ENCODE results near the gene MAPK12. TPM values are rescaled to one million over a fixed set of nuclear protein-coding genes. Genes with fewer than 3 reads are reported as not detected.
"Not testable (repeated sequence)": the region's sequence is repeated elsewhere in the genome, so short reads cannot be mapped to it uniquely, and the experiment has no call there.

MAPK12 gene
- total RNA-seq, 1 experiment from 2014 or later: 33.3 TPM

- DNase-seq (ENCODE audit: low spot score): no peak
Measured at GRCh38 chr22:50282361-50283155, 21.1 kb upstream of the MAPK12 start.

- no peak for DNase-seq (ENCODE audit: low spot score)
Measured at GRCh38 chr22:50281957-50282356, 20.5 kb upstream of the MAPK12 start.

- no peak for DNase-seq (ENCODE audit: low spot score)
Measured at GRCh38 chr22:50281384-50281760, 19.9 kb upstream of the MAPK12 start.

- DNase-seq (ENCODE audit: low spot score): no peak
Measured at GRCh38 chr22:50280708-50281383, 19.4 kb upstream of the MAPK12 start.

DNA sequence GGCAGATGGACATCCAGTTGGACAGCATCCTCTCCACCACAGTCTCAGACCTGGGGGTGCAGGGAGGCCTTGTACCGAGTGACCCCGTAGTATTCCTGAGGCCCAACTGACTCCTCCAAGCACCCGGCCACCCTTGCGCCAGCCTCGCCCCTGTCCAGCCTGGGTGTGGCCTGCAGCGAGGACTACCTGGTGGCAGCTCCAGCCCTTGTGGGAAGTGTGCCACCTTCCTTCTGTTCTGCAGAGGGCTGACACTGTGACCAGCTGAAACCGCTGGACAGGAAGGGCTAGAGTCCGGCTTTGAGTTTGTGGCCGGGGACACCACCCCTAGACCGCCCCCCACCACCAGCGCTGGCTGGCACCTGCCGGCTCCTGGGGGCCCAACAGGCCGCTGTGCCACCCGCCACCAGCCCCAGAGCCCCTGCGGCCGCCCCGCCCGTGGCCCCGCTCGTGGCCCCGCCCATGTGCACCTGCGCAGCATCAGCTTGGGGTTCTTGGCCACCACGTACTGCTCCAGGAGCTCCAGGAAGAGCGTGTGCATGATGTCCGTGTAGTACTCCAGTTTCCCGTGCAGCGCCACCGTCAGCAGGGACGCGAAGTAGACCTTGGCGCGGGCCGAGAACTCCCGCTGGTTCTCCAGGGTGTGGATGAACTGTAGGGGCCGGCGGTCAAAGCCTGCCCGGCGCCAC lies 18.7 kb upstream of the MAPK12 start:
- no peak for DNase-seq (ENCODE audit: low spot score)

DNA sequence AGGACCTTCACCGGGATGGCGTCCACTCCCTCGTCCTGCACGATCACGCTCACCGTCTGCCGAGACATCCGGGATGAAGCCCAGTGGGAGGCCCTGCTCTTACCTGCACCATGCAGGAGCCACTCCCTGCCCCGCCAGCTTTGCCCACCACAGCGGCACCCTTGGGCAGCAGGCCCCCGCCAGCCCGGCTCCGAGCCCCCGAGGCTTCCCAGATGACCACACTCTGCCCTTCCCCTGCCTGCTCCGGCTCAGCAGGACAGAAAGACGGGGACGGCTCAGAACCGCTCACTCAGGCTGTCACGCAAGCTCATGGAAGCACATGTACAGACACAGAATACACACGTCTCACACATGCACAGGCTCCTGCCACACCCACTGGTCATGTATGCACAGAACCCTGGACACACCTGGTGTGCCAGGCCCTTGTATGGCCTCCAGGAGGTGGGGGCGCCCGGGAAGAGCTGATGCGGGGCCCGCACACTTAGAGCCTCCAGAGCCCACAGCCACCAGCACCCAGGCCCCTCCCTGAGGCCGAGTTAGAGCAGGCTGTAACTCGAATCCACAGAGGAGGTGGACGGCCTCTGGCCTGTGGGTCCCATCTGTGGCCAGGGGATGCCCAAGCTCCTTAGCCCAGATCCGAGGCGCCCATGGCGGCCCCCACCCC lies 17.6 kb upstream of the MAPK12 start:
- no peak for DNase-seq (ENCODE audit: low spot score)

DNA sequence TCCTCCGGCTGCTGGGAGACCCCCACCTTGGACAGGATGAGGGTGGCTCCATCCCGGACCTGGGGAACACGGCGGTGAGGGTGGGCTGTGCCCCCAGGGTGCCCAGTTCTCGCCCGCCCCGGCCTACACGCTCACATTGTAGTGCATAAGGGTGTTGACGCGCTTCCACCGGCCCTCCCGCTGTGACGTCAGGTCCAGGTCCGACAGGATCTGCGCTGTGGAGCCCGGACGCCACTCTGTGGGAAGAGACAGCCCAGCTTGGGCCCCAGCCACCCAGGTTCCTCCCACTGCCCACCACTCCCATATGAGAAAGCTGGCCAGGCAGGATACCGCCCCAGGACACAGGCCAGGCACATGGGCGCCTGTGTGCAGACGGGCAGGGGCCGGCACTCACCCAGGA lies 17.0 kb upstream of the MAPK12 start:
- DNase-seq (ENCODE audit: low spot score): no peak

DNA sequence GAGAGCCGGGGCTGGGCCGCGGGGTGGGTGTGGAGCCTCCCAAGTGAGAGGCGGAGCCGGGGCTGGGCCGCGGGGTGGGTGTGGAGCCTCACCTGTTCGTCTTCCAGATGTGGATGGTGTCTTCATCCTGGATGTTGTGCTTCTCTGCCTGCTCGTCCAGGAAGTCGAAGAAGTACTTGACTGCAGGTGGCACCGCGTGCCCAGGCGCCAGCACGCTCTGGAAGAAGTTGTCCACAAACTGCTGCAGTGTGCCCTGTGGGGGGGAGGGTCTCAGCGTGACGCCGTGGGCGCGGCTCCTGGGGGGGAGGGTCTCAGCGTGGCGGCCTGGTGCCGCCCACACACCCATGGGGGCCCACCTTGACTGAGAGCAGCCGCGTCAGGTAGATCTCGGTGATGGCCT lies 16.3 kb upstream of the MAPK12 start:
- DNase-seq (ENCODE audit: low spot score): no peak

DNA sequence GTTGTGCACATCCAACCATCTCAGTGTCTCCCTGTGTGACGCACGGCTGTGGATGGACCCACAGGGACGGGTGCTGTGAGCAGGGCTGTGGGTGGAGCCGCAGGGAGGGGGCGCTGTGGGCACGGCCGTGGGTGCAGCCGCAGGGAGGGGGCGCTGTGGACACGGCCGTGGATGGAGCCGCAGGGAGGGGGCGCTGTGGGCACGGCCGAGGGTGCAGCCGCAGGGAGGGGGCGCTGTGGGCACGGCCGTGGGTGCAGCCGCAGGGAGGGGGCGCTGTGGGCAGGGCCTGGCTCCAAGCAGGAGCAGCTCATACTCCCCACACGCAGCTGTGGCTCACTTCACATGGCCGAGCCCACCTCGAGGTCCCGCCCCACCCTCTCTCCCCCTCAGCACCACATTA lies 14.7 kb upstream of the MAPK12 start:
- no peak for DNase-seq (ENCODE audit: low spot score)

DNA sequence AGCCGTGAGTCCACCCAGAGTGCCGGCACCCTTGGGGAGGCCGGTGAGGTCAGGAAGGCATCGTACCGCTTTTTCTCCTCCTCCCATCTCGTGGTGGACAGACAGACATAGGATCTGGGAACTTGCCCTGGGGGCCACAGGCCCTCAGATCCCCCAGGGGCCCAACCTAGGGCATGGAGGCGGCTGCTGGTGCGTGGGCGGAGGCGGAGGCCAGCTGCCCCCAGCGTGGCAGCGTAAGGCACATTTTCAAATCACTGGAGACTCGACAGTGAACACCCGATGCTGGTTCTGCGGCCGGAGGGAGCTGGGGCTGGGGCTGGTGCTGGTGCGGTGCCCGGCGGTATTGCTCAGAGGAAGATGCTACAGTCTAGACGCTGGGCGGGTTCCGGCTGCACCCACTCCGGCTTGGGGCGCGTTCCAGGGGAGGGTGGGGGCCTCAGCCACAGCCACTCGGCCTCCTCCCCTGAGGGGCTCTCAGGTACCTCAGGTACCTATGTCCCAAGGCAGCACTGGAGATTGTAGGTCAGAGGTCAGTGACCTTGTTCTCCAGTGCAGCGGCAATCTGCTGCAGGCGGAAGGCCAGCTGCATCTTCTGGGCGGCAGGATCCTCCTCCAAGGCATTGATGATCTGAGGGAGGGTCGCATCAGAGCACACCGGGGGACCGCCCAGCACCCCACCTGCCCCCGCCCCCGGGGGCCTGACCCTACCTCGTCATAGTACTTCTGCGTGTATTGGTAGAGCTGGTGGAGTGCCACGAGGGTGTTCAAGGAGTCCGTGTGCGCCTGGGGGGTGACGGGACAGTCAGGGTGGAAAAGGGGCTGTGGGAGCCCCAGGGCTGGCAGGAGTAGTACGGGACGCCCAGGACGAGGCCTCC lies 13.9 kb upstream of the MAPK12 start:
- DNase-seq (ENCODE audit: low spot score): no peak

DNA sequence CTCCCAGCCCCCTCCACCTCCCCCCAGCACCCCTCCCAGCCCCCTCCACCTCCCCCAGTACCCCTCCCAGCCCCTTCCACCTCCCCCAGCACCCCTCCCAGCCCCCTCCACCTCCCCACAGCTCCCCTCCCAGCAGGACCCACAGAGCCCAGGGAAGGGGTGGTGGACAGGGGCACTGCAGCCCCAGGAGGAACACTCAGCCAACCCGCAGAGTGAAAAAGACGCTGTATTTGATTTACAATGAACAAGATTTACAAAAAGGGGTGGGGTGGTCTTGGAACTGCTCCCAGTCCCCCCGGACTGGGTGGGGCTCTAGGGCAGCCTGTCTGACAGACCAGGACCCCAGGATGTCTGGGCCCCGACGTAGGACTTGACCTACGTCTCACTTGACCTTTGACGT lies 13.3 kb upstream of the MAPK12 start:
- DNase-seq (ENCODE audit: low spot score): no peak

DNA sequence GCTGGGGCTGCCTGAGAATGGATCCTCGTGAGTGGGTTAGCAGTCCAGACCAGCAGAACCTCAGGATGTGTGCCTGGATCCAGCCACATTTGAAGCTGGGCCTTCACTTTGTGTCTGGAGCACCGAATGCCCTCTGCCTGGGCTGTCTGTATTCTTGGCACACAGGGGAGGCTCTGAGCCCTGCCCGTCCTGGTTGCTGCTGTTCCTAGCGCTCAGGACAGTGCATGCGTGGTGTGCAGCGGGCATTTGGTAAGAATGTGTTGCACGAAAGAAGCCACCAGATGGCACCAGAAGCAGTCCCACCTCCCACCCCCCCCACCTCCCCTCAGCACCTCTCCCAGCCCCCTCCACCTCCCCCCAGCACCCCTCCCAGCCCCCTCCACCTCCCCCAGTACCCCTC lies 12.8 kb upstream of the MAPK12 start:
- peak; percentile 44 for DNase-seq (ENCODE audit: low spot score)

GRCh38 chr22:50273781-50274180 lies 12.3 kb upstream of the MAPK12 start:
- DNase-seq (ENCODE audit: low spot score): not testable (repeated sequence)

- not testable (repeated sequence) for DNase-seq (ENCODE audit: low spot score)
Measured at GRCh38 chr22:50273352-50273751, 11.9 kb upstream of the MAPK12 start.

DNA sequence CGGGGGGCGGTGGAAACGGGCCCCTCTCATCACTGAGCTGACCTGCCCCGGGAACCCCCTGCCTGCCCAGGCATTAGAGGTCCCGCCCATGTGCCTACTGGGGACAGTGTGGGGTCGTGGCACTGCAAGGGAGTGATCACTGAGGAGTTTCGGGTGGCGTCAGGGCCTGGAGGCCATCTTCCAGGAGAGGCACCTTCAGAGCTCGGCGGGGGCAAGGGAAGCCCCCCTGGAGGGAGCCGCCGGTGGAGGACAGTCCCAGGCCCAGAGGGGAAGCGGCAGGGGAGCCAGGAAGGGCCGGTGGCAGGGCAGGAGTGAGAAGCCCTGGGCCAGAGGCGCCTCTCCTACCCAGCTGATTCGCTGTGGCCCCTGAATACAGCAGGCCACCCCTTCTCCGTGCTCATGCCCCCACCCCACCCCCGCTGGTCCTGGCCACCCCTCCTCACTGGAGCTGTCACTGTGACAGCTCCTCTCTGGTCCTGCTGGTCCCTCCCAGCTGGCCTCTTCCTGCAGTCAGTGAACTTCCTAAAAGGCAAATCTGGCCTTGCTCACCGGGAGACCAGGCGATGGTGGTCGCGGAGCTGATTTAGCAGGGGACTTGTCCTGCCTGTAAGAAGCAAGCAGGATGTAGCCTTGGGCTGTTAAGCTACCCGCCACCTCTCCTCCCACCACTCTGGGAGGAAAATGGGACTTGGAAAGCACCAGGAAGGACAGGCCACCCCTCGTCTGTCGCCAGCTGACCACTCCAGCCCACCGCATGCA lies 10.7 kb upstream of the MAPK12 start:
- no peak for DNase-seq (ENCODE audit: low spot score)

GRCh38 chr22:50271519-50271970 lies 10.1 kb upstream of the MAPK12 start:
- DNase-seq (ENCODE audit: low spot score): no peak

DNA sequence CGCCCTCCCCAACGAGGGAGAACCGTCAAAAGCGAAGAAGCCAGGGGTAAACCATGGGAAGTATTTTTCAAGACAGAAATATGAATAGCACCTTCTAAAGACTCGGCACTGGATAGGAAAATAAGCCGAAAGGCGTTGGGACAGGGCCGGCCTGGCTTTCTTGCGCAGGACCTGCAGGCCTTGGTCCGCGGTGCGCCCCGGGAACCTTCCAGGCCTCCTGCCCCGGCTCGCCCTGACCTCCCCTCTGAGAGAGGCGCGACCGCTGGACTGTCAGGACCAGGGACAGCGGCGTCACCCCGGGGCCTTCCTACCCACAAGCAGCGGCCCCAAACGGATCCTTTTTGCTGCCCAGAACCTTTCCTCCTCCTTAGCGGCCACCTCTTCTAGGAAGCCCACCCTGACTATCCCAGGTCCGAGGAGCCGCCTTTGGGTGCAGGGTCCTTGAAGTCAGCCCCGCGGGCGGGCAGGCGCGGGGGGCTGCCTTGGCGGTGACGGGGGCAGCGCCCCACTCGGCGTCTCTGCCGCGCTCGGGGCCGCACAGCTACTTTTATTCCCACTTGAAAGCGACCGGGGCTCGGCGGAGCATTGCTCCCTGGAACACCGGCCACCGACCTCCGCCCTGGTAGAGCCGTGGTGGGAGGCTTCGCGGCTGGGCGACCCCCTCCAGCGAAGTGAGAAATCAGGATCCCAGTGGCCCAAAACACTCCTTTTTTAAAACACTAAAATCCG lies 9.3 kb upstream of the MAPK12 start:
- DNase-seq (ENCODE audit: low spot score): peak; percentile 43

- no peak for DNase-seq (ENCODE audit: low spot score)
Measured at GRCh38 chr22:50269970-50270665, 8.6 kb upstream of the MAPK12 start, which contains the start of gene MAPK11. Gene MAPK11, minus strand, starts transcription at chr22:50270380. Its CDS starts 88 bp downstream, at chr22:50270292.

DNA sequence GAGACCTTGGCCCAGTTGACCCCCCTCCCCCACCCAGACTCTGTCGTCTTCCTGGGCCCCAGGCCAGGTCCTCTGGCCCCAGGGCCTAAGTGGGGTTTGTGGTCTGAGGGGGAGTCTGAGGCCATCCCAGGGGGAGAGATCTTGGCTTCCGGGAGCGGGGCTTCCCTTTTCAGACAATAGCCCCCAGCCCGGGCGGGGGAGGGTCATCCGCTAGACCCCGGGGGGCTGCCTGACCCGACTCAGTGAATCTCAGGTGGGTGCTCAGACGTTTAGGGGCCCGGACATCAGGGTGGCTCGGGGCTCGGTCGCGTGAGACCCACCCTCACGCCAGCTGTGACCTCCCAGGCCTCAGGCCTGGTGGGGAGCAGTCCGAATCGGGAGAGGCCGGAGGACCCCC lies 8.1 kb upstream of the MAPK12 start:
- no peak for DNase-seq (ENCODE audit: low spot score)

All from H4 (cell line).